Embryonic facial prominence (tissue), 1 donor: ENCODE measurements around the gene CYP26A1.
"Not testable (repeated sequence)": the region's sequence is repeated elsewhere in the genome, so short reads cannot be mapped to it uniquely, and the experiment has no call there.

Source experiments
- DNase-seq: peaks from one replicate; pipeline ENCODE4 v3.0.0-alpha.2; 2016; ENCODE audit errors: extremely low spot score

The CYP26A1 gene

GRCh38 chr10:93080350-93081046 lies 6.8 kb downstream of the CYP26A1 start:
- DNase-seq, result no peak

- DNase-seq, result no peak
Observed at GRCh38 chr10:93081318-93081717, 7.6 kb downstream of the CYP26A1 start.

- no peak for DNase-seq
Observed at GRCh38 chr10:93081834-93082233, 8.1 kb downstream of the CYP26A1 start.

GRCh38 chr10:93083743-93084539 lies 10.2 kb downstream of the CYP26A1 start:
- no peak for DNase-seq

GRCh38 chr10:93085272-93085859 lies 11.7 kb downstream of the CYP26A1 start:
- no peak for DNase-seq

GRCh38 chr10:93086289-93086688 lies 12.6 kb downstream of the CYP26A1 start:
- DNase-seq, result no peak

- no peak for DNase-seq
Observed at GRCh38 chr10:93087846-93088245, 14.2 kb downstream of the CYP26A1 start.

GRCh38 chr10:93088466-93088865 lies 14.8 kb downstream of the CYP26A1 start:
- no peak for DNase-seq

GRCh38 chr10:93090619-93091018 lies 16.9 kb downstream of the CYP26A1 start:
- no peak for DNase-seq

- DNase-seq, result no peak
Observed at GRCh38 chr10:93091960-93092359, 18.3 kb downstream of the CYP26A1 start.

- no peak for DNase-seq
Observed at GRCh38 chr10:93095225-93095624, 21.5 kb downstream of the CYP26A1 start.

GRCh38 chr10:93096901-93097300 lies 23.2 kb downstream of the CYP26A1 start:
- DNase-seq, result no peak

- DNase-seq, result no peak
Observed at GRCh38 chr10:93097386-93097785, 23.7 kb downstream of the CYP26A1 start.

GRCh38 chr10:93098816-93099215 lies 25.1 kb downstream of the CYP26A1 start:
- DNase-seq, result no peak

GRCh38 chr10:93099670-93100069 lies 26.0 kb downstream of the CYP26A1 start:
- DNase-seq, result no peak

- DNase-seq, result not testable (repeated sequence)
Observed at GRCh38 chr10:93101148-93101547, 27.5 kb downstream of the CYP26A1 start.

- no peak for DNase-seq
Observed at GRCh38 chr10:93103953-93104352, 30.3 kb downstream of the CYP26A1 start.

- DNase-seq, result no peak
Observed at GRCh38 chr10:93106631-93107072, 33.0 kb downstream of the CYP26A1 start.

GRCh38 chr10:93110472-93111146 lies 36.9 kb downstream of the CYP26A1 start:
- no peak for DNase-seq

- DNase-seq, result no peak
Observed at GRCh38 chr10:93113042-93113441, 39.3 kb downstream of the CYP26A1 start.

- no peak for DNase-seq
Observed at GRCh38 chr10:93115661-93116383, 42.1 kb downstream of the CYP26A1 start.
